IMR-90 (cell line): ENCODE data around the gene SEC14L1. TPM values are rescaled to one million over a fixed set of nuclear protein-coding genes. Genes with fewer than 3 reads are reported as not detected.

Experiments used
- ATAC-seq: fragments of 200-7000 bp; cut with Tn5 transposase; 2 replicates; pipeline ENCODE4 v1.9.1; 2020; ENCODE audit warnings: low read depth, mild to moderate bottlenecking, moderate library complexity
- BruUV-seq: library from RNA; stranded (reverse); fragments of 400-500 nt; replicated peaks from 2 replicates; lab custom pipeline; 2021; lab: Mats Ljungman, UMichigan
- CTCF ChIA-PET: fragments of 300-600 bp; formaldehyde crosslinking; extraction: SDS; loops from one replicate; lab custom pipeline; 2021; ENCODE audit warnings: antibody characterized with exemption; lab: Yijun Ruan, JAX
- POLR2A ChIA-PET: fragments of 300-600 bp; sonication (Branson Sonifier 250); formaldehyde crosslinking; loops from one replicate; lab custom pipeline; 2022; ENCODE audit warnings: antibody characterized with exemption; ENCODE audit not compliant: unreplicated experiment; lab: Charles Lee
- DNase-seq: peaks from one replicate; pipeline ENCODE4 v3.0.0; 2013
- H2AFZ ChIP-seq: replicated peaks from 2 replicates; pipeline ENCODE3; 2013; ENCODE audit warnings: low read length, mild to moderate bottlenecking; ENCODE audit not compliant: poor library complexity
- H2AK5ac ChIP-seq: 2 replicates; pipeline ENCODE4 v1.6.1; 2013; ENCODE audit warnings: low read depth, low read length, inconsistent platforms
- H2AK9ac ChIP-seq: replicated peaks from 2 replicates; pipeline ENCODE3; 2013; ENCODE audit warnings: mild to moderate bottlenecking, low read depth, low read length, moderate library complexity; ENCODE audit not compliant: poor library complexity
- H2BK120ac ChIP-seq: 2 replicates; pipeline ENCODE4 v1.6.1; 2013; ENCODE audit warnings: low read depth, low read length, inconsistent platforms
- H2BK15ac ChIP-seq: 3 replicates; pipeline ENCODE4 v1.6.1; 2013; ENCODE audit warnings: low read depth, low read length, inconsistent platforms
- H2BK20ac ChIP-seq: 2 replicates; pipeline ENCODE4 v1.6.1; 2013; ENCODE audit warnings: low read depth, mild to moderate bottlenecking, inconsistent platforms, low read length, moderate library complexity
- H2BK5ac ChIP-seq: 2 replicates; pipeline ENCODE4 v1.6.1; 2013; ENCODE audit warnings: mild to moderate bottlenecking, low read depth, low read length, inconsistent platforms; ENCODE audit not compliant: poor library complexity, severe bottlenecking
- H3K14ac ChIP-seq: replicated peaks from 2 replicates; pipeline ENCODE4 v1.6.1; 2013; ENCODE audit warnings: low read depth, low read length, inconsistent platforms
- H3K18ac ChIP-seq: 2 replicates; pipeline ENCODE4 v1.6.1; 2013; ENCODE audit warnings: low read depth, low read length, control low read depth
- H3K23ac ChIP-seq: 2 replicates; pipeline ENCODE4 v1.6.1; 2013; ENCODE audit warnings: low read depth, low read length, inconsistent platforms
- H3K27ac ChIP-seq: 2 replicates; pipeline ENCODE4 v1.5.1; 2013; ENCODE audit warnings: mild to moderate bottlenecking, control low read depth, low read length; ENCODE audit not compliant: insufficient read depth
- H3K27me3 ChIP-seq: 2 replicates; pipeline ENCODE4 v1.6.1; 2013; ENCODE audit warnings: low read length; ENCODE audit not compliant: control insufficient read depth, insufficient read depth
- H3K36me3 ChIP-seq: 2 replicates; pipeline ENCODE4 v1.6.1; 2013; ENCODE audit warnings: low read length, mixed read lengths; ENCODE audit not compliant: control insufficient read depth, insufficient read depth
- H3K4ac ChIP-seq: 2 replicates; pipeline ENCODE4 v1.6.1; 2013; ENCODE audit warnings: low read depth, low read length, inconsistent platforms
- H3K4me1 ChIP-seq: 2 replicates; pipeline ENCODE4 v1.6.1; 2013; ENCODE audit warnings: low read length, mixed read lengths; ENCODE audit not compliant: control insufficient read depth, insufficient read depth
- H3K4me2 ChIP-seq: 2 replicates; pipeline ENCODE4 v1.6.1; 2013; ENCODE audit warnings: low read depth, mild to moderate bottlenecking, control low read depth, low read length, moderate library complexity
- H3K4me3 ChIP-seq: 2 replicates; pipeline ENCODE4 v1.5.1; 2013; ENCODE audit warnings: low read depth, mild to moderate bottlenecking, control low read depth, low read length, moderate library complexity; ENCODE audit not compliant: insufficient read depth
- H3K56ac ChIP-seq: 2 replicates; pipeline ENCODE4 v1.6.1; 2013; ENCODE audit warnings: low read length, inconsistent platforms; ENCODE audit not compliant: insufficient read depth; ENCODE audit errors: extremely low read depth
- H3K79me1 ChIP-seq, 2 experiments: 2 replicates each; pipeline ENCODE4 v1.6.1; 2013; ENCODE audit warnings: low read length in 2 of 2, inconsistent platforms in 1 of 2, low read depth in 1 of 2
- H3K9ac ChIP-seq: 2 replicates; pipeline ENCODE4 v1.6.1; 2013; ENCODE audit warnings: low read depth, low read length, control low read depth
- H3K9me1 ChIP-seq: 2 replicates; pipeline ENCODE4 v1.6.1; 2013; ENCODE audit warnings: low read length, inconsistent platforms; ENCODE audit not compliant: insufficient read depth
- H3K9me3 ChIP-seq: 2 replicates; pipeline ENCODE4 v1.6.1; 2013; ENCODE audit warnings: low read length; ENCODE audit not compliant: control insufficient read depth, insufficient read depth
- H4K20me1 ChIP-seq: 2 replicates; pipeline ENCODE4 v1.6.1; 2013; ENCODE audit warnings: low read length, inconsistent platforms; ENCODE audit not compliant: insufficient read depth
- H4K5ac ChIP-seq: 2 replicates; pipeline ENCODE4 v1.6.1; 2013; ENCODE audit warnings: mild to moderate bottlenecking, low read depth, low read length, control low read depth
- H4K8ac ChIP-seq, 2 experiments: 2 replicates each; pipeline ENCODE4 v1.6.1; 2013; ENCODE audit warnings: low read depth in 2 of 2, low read length in 2 of 2, control low read depth in 1 of 2, inconsistent platforms in 1 of 2
- H4K91ac ChIP-seq: 2 replicates; pipeline ENCODE4 v1.6.1; 2013; ENCODE audit warnings: low read depth, low read length, inconsistent platforms; ENCODE audit not compliant: insufficient read depth
- BHLHE40 ChIP-seq: fragments of 150-350 bp; IDR thresholded peaks from 2 replicates; pipeline ENCODE4 v1.6.1; 2016; ENCODE audit warnings: mild to moderate bottlenecking, low read depth, low read length
- CEBPB ChIP-seq: IDR thresholded peaks from 2 replicates; pipeline ENCODE4 v1.6.1; 2012; ENCODE audit warnings: low read depth, low read length, improper control_type of control experiment
- CHD1 ChIP-seq: IDR thresholded peaks from 2 replicates; pipeline ENCODE4 v1.6.1; 2012; ENCODE audit warnings: low read depth, low read length, improper control_type of control experiment
- CTCF ChIP-seq: conservative IDR thresholded peaks from 2 replicates; pipeline ENCODE4 v1.5.1; 2012; ENCODE audit warnings: mild to moderate bottlenecking, low read depth, low read length, improper control_type of control experiment
- FOS ChIP-seq: fragments of 150-350 bp; IDR thresholded peaks from 2 replicates; pipeline ENCODE4 v1.6.1; 2016; ENCODE audit warnings: low read depth, low read length
- MAFK ChIP-seq: IDR thresholded peaks from 2 replicates; pipeline ENCODE4 v1.6.1; 2012; ENCODE audit warnings: low read depth, low read length, improper control_type of control experiment
- MAZ ChIP-seq: IDR thresholded peaks from 2 replicates; pipeline ENCODE4 v1.6.1; 2012; ENCODE audit warnings: low read depth, mild to moderate bottlenecking, low read length, improper control_type of control experiment, moderate library complexity, borderline replicate concordance
- MXI1 ChIP-seq: IDR thresholded peaks from 2 replicates; pipeline ENCODE4 v1.6.1; 2012; ENCODE audit warnings: low read depth, mild to moderate bottlenecking, low read length, moderate library complexity, borderline replicate concordance
- NFE2L2 ChIP-seq: fragments of 150-350 bp; IDR thresholded peaks from 2 replicates; pipeline ENCODE4 v1.6.1; 2016; ENCODE audit warnings: low read depth, mild to moderate bottlenecking, low read length
- POLR2A ChIP-seq: IDR thresholded peaks from 2 replicates; pipeline ENCODE4 v1.6.1; 2012; ENCODE audit warnings: mild to moderate bottlenecking, low read depth, low read length
- RAD21 ChIP-seq: IDR thresholded peaks from 2 replicates; pipeline ENCODE4 v1.6.1; 2012; ENCODE audit warnings: low read length, improper control_type of control experiment
- RFX5 ChIP-seq: IDR thresholded peaks from 2 replicates; pipeline ENCODE4 v1.8.0; 2012; ENCODE audit warnings: low read depth, mild to moderate bottlenecking, low read length, moderate library complexity
- SMC3 ChIP-seq: fragments of 150-350 bp; IDR thresholded peaks from 2 replicates; pipeline ENCODE4 v1.6.1; 2016; ENCODE audit warnings: low read depth, mild to moderate bottlenecking, antibody characterized with exemption, low read length, moderate library complexity
- USF2 ChIP-seq: fragments of 150-350 bp; IDR thresholded peaks from 2 replicates; pipeline ENCODE4 v1.6.1; 2017; ENCODE audit warnings: mild to moderate bottlenecking, antibody characterized with exemption, low read length, low read depth
- whole genome bisulfite sequencing, 2 experiments: methylation state at CpG; one replicate each; pipeline versions ENCODE4 v1.1.5 to v1.1.7; 2013; ENCODE audit warnings: missing lambda C conversion rate in 2 of 2; ENCODE audit not compliant: insufficient read length in 1 of 2; ENCODE audit errors: extremely low coverage in 2 of 2; 5-methylcytosine and 5-hydroxymethylcytosine counted together
- dilution Hi-C: fragments of 300-500 bp; cut with HindIII; formaldehyde crosslinking; loops from one replicate; pipeline ENCODE4 v1.14.3; 2018; ENCODE audit warnings: low sequenced_read_pairs; ENCODE audit not compliant: unreplicated experiment
- in situ Hi-C: fragments of 300-500 bp; cut with MboI; formaldehyde crosslinking; loops from 3 replicates; pipeline ENCODE4 v1.14.3; 2019; ENCODE audit warnings: low sequenced_read_pairs, inconsistent platforms, mixed read lengths
- intact Hi-C: fragments of 100-400 bp; cut with micrococcal nuclease; formaldehyde crosslinking; loops from 2 replicates; pipeline ENCODE4 v1.10.0; 2022
- polyA plus RNA-seq, 3 experiments: library from polyadenylated mRNA; depleted of rRNA; stranded (reverse); fragments of >200 nt; gene quantifications; 2 replicates each; pipeline ENCODE4 v1.2.3, GENCODE V29; 2012; ENCODE audit warnings: low replicate concordance in 1 of 3
- total RNA-seq: library from RNA; depleted of rRNA; stranded (reverse); fragments of >200 nt; gene quantifications from 2 replicates; pipeline ENCODE4 v1.2.3, GENCODE V29; 2012

Gene SEC14L1
- total and polyA plus RNA-seq, 2 of the 4 experiments (the other 2 are of a cell fraction): 24.9 to 35.8 TPM

- ATAC-seq (no peak), DNase-seq (no peak)
- no peak overlapping the region for H4K8ac ChIP-seq
- no peak overlapping the region for H2BK20ac ChIP-seq
- H3K9me1 ChIP-seq: peaks cover 3% of the 10 kb centered on the region; the same call in 1 of the 2 replicates
- TF ChIP-seq CEBPB: no peak
- no peak for TF ChIP-seq MXI1
- TF ChIP-seq NFE2L2: no peak
- TF ChIP-seq CTCF: no peak
- TF ChIP-seq CHD1: no peak
- TF ChIP-seq MAFK: no peak
- no peak for TF ChIP-seq SMC3
- no peak for TF ChIP-seq USF2
- TF ChIP-seq MAZ: no peak
- no peak for TF ChIP-seq RAD21
- TF ChIP-seq BHLHE40: no peak
- no peak for TF ChIP-seq RFX5
- no peak for TF ChIP-seq POLR2A
- TF ChIP-seq FOS: no peak
- no peak overlapping the region for H3K23ac ChIP-seq
- 94% methylated on average over 3 of the region's 7 CpGs; no CpG with 5 or more reads in 1 of the 2 experiments for WGBS, 2 experiments
- in situ Hi-C loops (no loop called here), dilution Hi-C loops (no loop called here), intact Hi-C loops (loop anchor here (5.0 kb wide), 1 partner anchor 280 kb away; no protein-coding TSS in a partner anchor)
- no peak overlapping the region for H3K56ac ChIP-seq
- no peaks in the 10 kb centered on the region for H3K27me3 ChIP-seq
- no peak overlapping the region for H3K27ac ChIP-seq
- BruUV-seq: no TSS peak
- no peak overlapping the region for H3K9ac ChIP-seq
- no peak overlapping the region for H2BK15ac ChIP-seq
- H2AK5ac ChIP-seq: no peak overlapping the region
- H3K4me2 ChIP-seq: no peak overlapping the region
- ChIA-PET POLR2A (no interaction called here), CTCF (interaction anchor here (0.6 kb wide), 1 partner anchor 264 kb away, joined by 4 read pairs; no protein-coding TSS in a partner anchor)
- peaks cover 29% of the 10 kb centered on the region for H3K36me3 ChIP-seq
- no peak overlapping the region for H3K18ac ChIP-seq
- no peak overlapping the region for H4K91ac ChIP-seq
- H3K9me3 ChIP-seq: no peaks in the 10 kb centered on the region
- H4K20me1 ChIP-seq: no peaks in the 10 kb centered on the region; the same call in 1 of the 2 replicates
- H3K14ac ChIP-seq: no peak overlapping the region
- H2AFZ ChIP-seq: no peak overlapping the region
- no peak overlapping the region for H2BK120ac ChIP-seq
- no peak overlapping the region for H3K4ac ChIP-seq
- no peak overlapping the region for H2AK9ac ChIP-seq
- no peak overlapping the region for H3K4me3 ChIP-seq
- peaks cover 29 to 55% of the 10 kb centered on the region in 2 experiments for H3K79me1 ChIP-seq
- 0 out of 2 replicates have a peak, but pooled peaks cover 3% of the 10 kb centered on the region for H3K4me1 ChIP-seq
- no peak overlapping the region for H4K5ac ChIP-seq
- H2BK5ac ChIP-seq: no peak overlapping the region
Observed at GRCh38 chr17:77092025-77092424, 48.7 kb upstream of the SEC14L1 start.
